ENCODE measurements around the gene SLC34A3.
"Not testable (repeated sequence)": the region's sequence is repeated elsewhere in the genome, so short reads cannot be mapped to it uniquely, and the experiment has no call there.

SLC34A3 gene

GRCh38 chr9:137231372-137232039 lies 805 bp downstream of the SLC34A3 start:
- ATAC-seq, result no peak

- no peak for ATAC-seq
These were observed 1.4 kb downstream of the SLC34A3 start for GRCh38 chr9:137232101-137232500.

- ATAC-seq, result no peak
These were observed 1.8 kb downstream of the SLC34A3 start for GRCh38 chr9:137232510-137232909.

- no peak for ATAC-seq
These were observed 2.7 kb downstream of the SLC34A3 start for GRCh38 chr9:137233143-137233980.

- ATAC-seq, result no peak
These were observed 3.5 kb downstream of the SLC34A3 start for GRCh38 chr9:137234055-137234697.

GRCh38 chr9:137234758-137235423 lies 4.2 kb downstream of the SLC34A3 start:
- ATAC-seq, result no peak

- no peak for ATAC-seq
These were observed 4.9 kb downstream of the SLC34A3 start for GRCh38 chr9:137235424-137236237.

- peak; percentile 25 to 27 for ATAC-seq
These were observed 5.7 kb downstream of the SLC34A3 start for GRCh38 chr9:137236238-137236935.

GRCh38 chr9:137236936-137237421 lies 6.3 kb downstream of the SLC34A3 start:
- no peak for ATAC-seq

GRCh38 chr9:137237759-137238726 lies 7.3 kb downstream of the SLC34A3 start:
- no peak for ATAC-seq

GRCh38 chr9:137239541-137240200 lies 9.0 kb downstream of the SLC34A3 start:
- ATAC-seq, result not testable (repeated sequence)

GRCh38 chr9:137240318-137240840 lies 9.7 kb downstream of the SLC34A3 start:
- peak; percentile 21 to 31 for ATAC-seq

- peak; percentile 85 to 86 for ATAC-seq
These were observed 10.3 kb downstream of the SLC34A3 start, which contains the start of gene TUBB4B for GRCh38 chr9:137240841-137241489. TUBB4B (plus strand) TSS chr9:137241287; CDS start chr9:137241361, 74 bp downstream.

GRCh38 chr9:137241490-137242268 lies 11.0 kb downstream of the SLC34A3 start:
- ATAC-seq, result peak; percentile 17 to 21

- no peak for ATAC-seq
These were observed 11.8 kb downstream of the SLC34A3 start for GRCh38 chr9:137242269-137243203.

- not testable (repeated sequence) for ATAC-seq
These were observed 12.5 kb downstream of the SLC34A3 start for GRCh38 chr9:137243266-137243625.

Data from activated CD4-positive, CD25-positive, alpha-beta regulatory T cell treated with anti-CD3 and anti-CD28 coated beads, Interleukin-2, amount 50 U/mL, for 24 hours (primary cell).